Measurements from ENCODE around the gene NFATC4. TPM values are rescaled to one million over a fixed set of nuclear protein-coding genes. Genes with fewer than 3 reads are reported as not detected.

NFATC4 gene
- total and polyA plus RNA-seq, 2 of the 4 experiments (the other 2 are of a cell fraction) = 15.6 to 35.8 TPM

DNA sequence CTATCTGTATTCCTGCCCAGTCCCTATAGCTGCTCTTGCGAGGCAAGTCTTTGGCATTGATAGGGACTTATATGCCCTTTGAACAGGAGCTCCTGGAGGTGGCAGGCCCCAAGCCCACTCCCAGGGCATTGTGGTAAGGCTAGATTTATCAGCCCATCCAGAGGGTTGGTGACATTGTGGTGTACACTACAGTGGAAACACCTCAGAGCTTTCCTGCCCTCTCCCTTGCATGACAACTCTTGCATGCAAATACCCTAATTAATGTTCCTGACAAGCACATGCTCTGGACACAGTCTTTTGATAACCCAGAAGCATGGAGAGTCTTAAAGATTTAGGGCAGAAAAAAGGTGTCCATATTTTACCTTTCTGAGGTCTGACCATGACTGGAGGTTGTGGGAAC lies 27.4 kb upstream of the NFATC4 start:
- H3K4me2 ChIP-seq (ENCODE audit: low read depth, low read length) = no peak overlapping the region
- H3K4me3 ChIP-seq (ENCODE audit: insufficient read depth, low read depth, low read length) = no peak overlapping the region
- in situ Hi-C loops (cut with MboI; ENCODE audit: low sequenced_read_pairs) = no loop called here
- dilution Hi-C loops (cut with HindIII; ENCODE audit: low sequenced_read_pairs, unreplicated experiment) = no loop called here
- peaks cover 73% of the 10 kb centered on the region for H3K27me3 ChIP-seq (ENCODE audit: control insufficient read depth, insufficient read depth, low read length)
- H4K20me1 ChIP-seq (ENCODE audit: insufficient read depth, low read length) = no peaks in the 10 kb centered on the region
- H3K27ac ChIP-seq (ENCODE audit: insufficient read depth, low read length) = no peak overlapping the region
- ATAC-seq (ENCODE audit: low read depth) (no peak), DNase-seq (no peak)
- no peak overlapping the region for H4K8ac ChIP-seq (ENCODE audit: low read depth in 2 of 2, low read length in 2 of 2)
- no peak overlapping the region for H4K91ac ChIP-seq (ENCODE audit: insufficient read depth, low read depth, low read length)
- no peak overlapping the region for H3K18ac ChIP-seq (ENCODE audit: low read depth, low read length)
- no peak overlapping the region for H2BK20ac ChIP-seq (ENCODE audit: low read depth, low read length)
- H3K79me1 ChIP-seq (ENCODE audit: low read depth in 1 of 2, low read length in 2 of 2) = no peaks in the 10 kb centered on the region
- intact Hi-C loops (cut with micrococcal nuclease) = no loop called here
- H3K4ac ChIP-seq (ENCODE audit: low read depth, low read length) = no peak overlapping the region
- no CpG with 5 or more reads among the region's 1 CpG for WGBS, 2 experiments (ENCODE audit: extremely low coverage in 2 of 2, insufficient read length in 1 of 2)
- no peak overlapping the region for H2BK5ac ChIP-seq (ENCODE audit: low read depth, low read length, poor library complexity, severe bottlenecking)
- H3K9ac ChIP-seq (ENCODE audit: low read depth, low read length) = no peak overlapping the region
- BruUV-seq (replicated peaks) = no TSS peak
- no peak overlapping the region for H4K5ac ChIP-seq (ENCODE audit: low read depth, low read length)
- no peak overlapping the region for H2AK9ac ChIP-seq (replicated peaks; ENCODE audit: low read depth, low read length, poor library complexity)
- POLR2A ChIA-PET (ENCODE audit: unreplicated experiment) = interaction anchor here (0.6 kb wide), 1 partner anchor 207 kb away, joined by 6 read pairs; no protein-coding TSS in a partner anchor
- no peak overlapping the region for H2BK15ac ChIP-seq (ENCODE audit: low read depth, low read length)
- H3K4me1 ChIP-seq (ENCODE audit: control insufficient read depth, insufficient read depth, low read length) = no peaks in the 10 kb centered on the region
- no peak overlapping the region for H3K23ac ChIP-seq (ENCODE audit: low read depth, low read length)
- H3K9me3 ChIP-seq (ENCODE audit: control insufficient read depth, insufficient read depth, low read length) = no peaks in the 10 kb centered on the region; the same call in 1 of the 2 replicates
- no peaks in the 10 kb centered on the region for H3K36me3 ChIP-seq (ENCODE audit: control insufficient read depth, insufficient read depth, low read length)
- CTCF ChIA-PET = no interaction called here
- TF ChIP-seq USF2 (IDR thresholded peaks at IDR 0.05; ENCODE audit: low read depth, low read length) (no peak), BHLHE40 (IDR thresholded peaks at IDR 0.05; ENCODE audit: low read depth, low read length) (no peak), MAZ (IDR thresholded peaks at IDR 0.05; ENCODE audit: borderline replicate concordance, low read depth, low read length) (no peak), MAFK (IDR thresholded peaks at IDR 0.05; ENCODE audit: low read depth, low read length) (no peak), FOS (IDR thresholded peaks at IDR 0.05; ENCODE audit: low read depth, low read length) (no peak)
- H3K14ac ChIP-seq (replicated peaks; ENCODE audit: low read depth, low read length) = no peak overlapping the region
- H2AFZ ChIP-seq (replicated peaks; ENCODE audit: low read length, poor library complexity) = no peak overlapping the region
- no peak overlapping the region for H3K56ac ChIP-seq (ENCODE audit: extremely low read depth, insufficient read depth, low read length)
- no peak overlapping the region for H2AK5ac ChIP-seq (ENCODE audit: low read depth, low read length)
- no peaks in the 10 kb centered on the region for H3K9me1 ChIP-seq (ENCODE audit: insufficient read depth, low read length)
- H2BK120ac ChIP-seq (ENCODE audit: low read depth, low read length) = no peak overlapping the region

Measured in IMR-90 (cell line).